ENCODE results near the gene NCAPD2.

NCAPD2 gene

GRCh38 chr12:6526201-6526600, 32.3 kb downstream of the NCAPD2 start:
- no peak for DNase-seq (ENCODE audit: low spot score)
- TF ChIP-seq CTCF (IDR thresholded peaks at IDR 0.05; ENCODE audit: borderline replicate concordance, control extremely low read depth, extremely low read depth, insufficient read depth, missing control alignments): no peak
- in situ Hi-C loops (cut with MboI; ENCODE audit: low sequenced_read_pairs, unreplicated experiment): no loop called here

- DNase-seq (ENCODE audit: low spot score): no peak
- TF ChIP-seq CTCF (IDR thresholded peaks at IDR 0.05; ENCODE audit: borderline replicate concordance, control extremely low read depth, extremely low read depth, insufficient read depth, missing control alignments): no peak
- in situ Hi-C loops (cut with MboI; ENCODE audit: low sequenced_read_pairs, unreplicated experiment): no loop called here
These were observed 33.0 kb downstream of the NCAPD2 start for GRCh38 chr12:6526766-6527525.

- DNase-seq (ENCODE audit: low spot score): no peak
- in situ Hi-C loops (cut with MboI; ENCODE audit: low sequenced_read_pairs, unreplicated experiment): no loop called here
- TF ChIP-seq CTCF (IDR thresholded peaks at IDR 0.05; ENCODE audit: borderline replicate concordance, control extremely low read depth, extremely low read depth, insufficient read depth, missing control alignments): no peak
These were observed 33.8 kb downstream of the NCAPD2 start for GRCh38 chr12:6527711-6528110.

- no peak for TF ChIP-seq CTCF (IDR thresholded peaks at IDR 0.05; ENCODE audit: borderline replicate concordance, control extremely low read depth, extremely low read depth, insufficient read depth, missing control alignments)
- in situ Hi-C loops (cut with MboI; ENCODE audit: low sequenced_read_pairs, unreplicated experiment): no loop called here
- DNase-seq (ENCODE audit: low spot score): no peak
These were observed 34.8 kb downstream of the NCAPD2 start for GRCh38 chr12:6528539-6529235.

GRCh38 chr12:6529291-6529737, 35.4 kb downstream of the NCAPD2 start:
- in situ Hi-C loops (cut with MboI; ENCODE audit: low sequenced_read_pairs, unreplicated experiment): no loop called here
- no peak for DNase-seq (ENCODE audit: low spot score)
- TF ChIP-seq CTCF (IDR thresholded peaks at IDR 0.05; ENCODE audit: borderline replicate concordance, control extremely low read depth, extremely low read depth, insufficient read depth, missing control alignments): no peak

- no peak for TF ChIP-seq CTCF (IDR thresholded peaks at IDR 0.05; ENCODE audit: borderline replicate concordance, control extremely low read depth, extremely low read depth, insufficient read depth, missing control alignments)
- in situ Hi-C loops (cut with MboI; ENCODE audit: low sequenced_read_pairs, unreplicated experiment): no loop called here
- DNase-seq (ENCODE audit: low spot score): no peak
These were observed 36.8 kb downstream of the NCAPD2 start for GRCh38 chr12:6530576-6531260.

Data from GM13976 (cell line).